Right hindlimb (tissue), 1 donor: ENCODE data around the gene SLC25A23.
"Not testable (repeated sequence)": the region's sequence is repeated elsewhere in the genome, so short reads cannot be mapped to it uniquely, and the experiment has no call there.

Source experiments
- DNase-seq: peaks from one replicate; pipeline ENCODE4 v3.0.0-alpha.2; 2018

Gene SLC25A23

GRCh38 chr19:6423499-6424194 lies 35.9 kb downstream of the SLC25A23 start:
- peak; percentile 55 for DNase-seq

GRCh38 chr19:6421075-6422014 lies 38.2 kb downstream of the SLC25A23 start:
- DNase-seq: no peak

- DNase-seq: no peak
Observed at GRCh38 chr19:6418562-6418932, 41.0 kb downstream of the SLC25A23 start.

GRCh38 chr19:6417713-6418561 lies 41.7 kb downstream of the SLC25A23 start:
- no peak for DNase-seq

GRCh38 chr19:6416658-6417405 lies 42.8 kb downstream of the SLC25A23 start:
- no peak for DNase-seq

GRCh38 chr19:6415591-6416190 lies 43.9 kb downstream of the SLC25A23 start:
- DNase-seq: no peak

- no peak for DNase-seq
Observed at GRCh38 chr19:6414793-6415590, 44.6 kb downstream of the SLC25A23 start.

GRCh38 chr19:6413721-6414643 lies 45.6 kb downstream of the SLC25A23 start:
- no peak for DNase-seq

- DNase-seq: no peak
Observed at GRCh38 chr19:6413291-6413690, 46.3 kb downstream of the SLC25A23 start.

- DNase-seq: peak; percentile 55
Observed at GRCh38 chr19:6412447-6413091, 47.0 kb downstream of the SLC25A23 start.

GRCh38 chr19:6412061-6412446 lies 47.5 kb downstream of the SLC25A23 start:
- no peak for DNase-seq

GRCh38 chr19:6409346-6409745 lies 50.2 kb downstream of the SLC25A23 start:
- no peak for DNase-seq

GRCh38 chr19:6406401-6406800 lies 53.2 kb downstream of the SLC25A23 start:
- no peak for DNase-seq

- peak; percentile 89 for DNase-seq
Observed at GRCh38 chr19:6402837-6403608, 56.6 kb downstream of the SLC25A23 start.

GRCh38 chr19:6402058-6402457 lies 57.5 kb downstream of the SLC25A23 start:
- DNase-seq: no peak

- DNase-seq: not testable (repeated sequence)
Observed at GRCh38 chr19:6400062-6400944, 59.3 kb downstream of the SLC25A23 start.

GRCh38 chr19:6396305-6396704 lies 63.3 kb downstream of the SLC25A23 start:
- no peak for DNase-seq

- no peak for DNase-seq
Observed at GRCh38 chr19:6394831-6395230, 64.8 kb downstream of the SLC25A23 start.
